ENCODE results near the gene SEMA3E.

Gene SEMA3E

DNA sequence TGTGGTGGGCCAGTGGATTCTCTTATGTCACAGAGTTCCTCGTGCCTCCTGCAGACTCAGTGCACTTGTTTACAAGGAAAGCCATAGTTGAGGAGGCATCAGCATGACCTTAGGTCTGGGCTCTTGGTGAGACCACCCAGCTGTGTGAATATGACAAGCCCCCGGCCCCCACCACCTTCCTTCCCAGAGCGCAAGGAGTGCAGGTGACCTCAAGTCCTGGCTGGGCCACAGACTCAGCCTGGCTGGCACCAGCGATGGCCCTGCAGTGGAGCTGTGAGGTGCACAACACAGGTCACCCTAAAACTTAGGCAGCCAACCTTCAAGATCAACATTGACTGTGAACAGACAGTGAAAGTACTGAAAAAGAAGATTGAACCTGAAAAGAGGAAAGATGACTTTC is 14.2 kb upstream of the SEMA3E start:
- no peak overlapping the region for H3K4me3 ChIP-seq (ENCODE audit: low read depth, low read length)
- TF ChIP-seq, protein P1, sequence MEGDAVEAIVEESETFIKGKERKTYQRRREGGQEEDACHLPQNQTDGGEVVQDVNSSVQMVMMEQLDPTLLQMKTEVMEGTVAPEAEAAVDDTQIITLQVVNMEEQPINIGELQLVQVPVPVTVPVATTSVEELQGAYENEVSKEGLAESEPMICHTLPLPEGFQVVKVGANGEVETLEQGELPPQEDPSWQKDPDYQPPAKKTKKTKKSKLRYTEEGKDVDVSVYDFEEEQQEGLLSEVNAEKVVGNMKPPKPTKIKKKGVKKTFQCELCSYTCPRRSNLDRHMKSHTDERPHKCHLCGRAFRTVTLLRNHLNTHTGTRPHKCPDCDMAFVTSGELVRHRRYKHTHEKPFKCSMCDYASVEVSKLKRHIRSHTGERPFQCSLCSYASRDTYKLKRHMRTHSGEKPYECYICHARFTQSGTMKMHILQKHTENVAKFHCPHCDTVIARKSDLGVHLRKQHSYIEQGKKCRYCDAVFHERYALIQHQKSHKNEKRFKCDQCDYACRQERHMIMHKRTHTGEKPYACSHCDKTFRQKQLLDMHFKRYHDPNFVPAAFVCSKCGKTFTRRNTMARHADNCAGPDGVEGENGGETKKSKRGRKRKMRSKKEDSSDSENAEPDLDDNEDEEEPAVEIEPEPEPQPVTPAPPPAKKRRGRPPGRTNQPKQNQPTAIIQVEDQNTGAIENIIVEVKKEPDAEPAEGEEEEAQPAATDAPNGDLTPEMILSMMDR (conservative IDR thresholded peaks at IDR 0.05; ENCODE audit: low read depth, low read length), result no peak
- DNase-seq (ENCODE audit: low read depth), result no peak

DNA sequence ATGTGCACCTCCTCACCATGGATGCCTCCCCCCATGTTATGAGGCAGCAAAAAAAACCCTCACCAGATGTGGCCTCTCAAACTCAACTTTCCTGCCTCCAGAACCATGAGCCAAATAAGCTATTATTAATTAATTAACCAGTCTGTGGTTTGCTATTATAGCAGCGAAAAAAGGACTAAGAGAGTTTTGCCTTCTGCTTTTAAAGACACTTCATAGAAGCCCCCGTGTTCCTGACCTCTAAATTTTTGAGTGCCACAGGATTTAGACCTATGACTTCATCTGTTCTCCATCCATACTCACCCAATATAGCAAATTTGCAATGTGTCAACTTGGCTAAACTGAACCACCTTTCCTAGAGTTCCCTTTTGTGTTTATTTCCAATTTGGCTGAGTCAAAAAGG is 9.2 kb upstream of the SEMA3E start:
- no peak for DNase-seq (ENCODE audit: low read depth)
- H3K4me3 ChIP-seq (ENCODE audit: low read depth, low read length), result no peak overlapping the region
- TF ChIP-seq, protein P1 (conservative IDR thresholded peaks at IDR 0.05; ENCODE audit: low read depth, low read length), result no peak

DNA sequence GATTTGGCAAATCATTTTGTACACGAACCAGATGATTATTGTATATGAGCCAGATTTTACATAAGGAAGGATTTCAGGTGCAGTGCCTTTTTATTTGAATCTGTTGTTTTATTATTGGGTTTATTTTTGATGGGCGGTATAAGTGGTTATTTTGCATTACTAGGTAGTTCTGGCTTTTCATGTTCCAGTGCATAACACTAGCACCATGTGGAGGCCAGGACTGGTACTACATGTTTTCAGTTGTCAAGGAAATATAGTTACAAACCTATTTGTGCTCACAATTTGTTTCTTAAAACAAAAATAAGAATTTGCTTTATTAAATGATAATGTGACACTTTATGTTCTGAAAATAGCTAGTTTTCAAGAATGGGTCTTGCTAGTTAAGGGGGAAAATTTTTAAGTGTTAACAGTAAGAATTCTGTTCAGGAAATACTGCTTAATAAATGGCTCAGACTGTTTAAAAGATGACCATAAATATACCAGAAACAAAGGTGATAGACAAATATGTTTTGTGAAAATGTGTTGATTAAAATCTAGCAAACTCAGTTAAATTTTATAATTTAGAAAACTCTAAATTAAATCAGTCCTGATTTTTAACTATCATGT is 7.1 kb upstream of the SEMA3E start:
- no peak overlapping the region for H3K4me3 ChIP-seq (ENCODE audit: low read depth, low read length)
- TF ChIP-seq, protein P1 (conservative IDR thresholded peaks at IDR 0.05; ENCODE audit: low read depth, low read length), result peak; percentile 89
- DNase-seq (ENCODE audit: low read depth), result peak; percentile 81

DNA sequence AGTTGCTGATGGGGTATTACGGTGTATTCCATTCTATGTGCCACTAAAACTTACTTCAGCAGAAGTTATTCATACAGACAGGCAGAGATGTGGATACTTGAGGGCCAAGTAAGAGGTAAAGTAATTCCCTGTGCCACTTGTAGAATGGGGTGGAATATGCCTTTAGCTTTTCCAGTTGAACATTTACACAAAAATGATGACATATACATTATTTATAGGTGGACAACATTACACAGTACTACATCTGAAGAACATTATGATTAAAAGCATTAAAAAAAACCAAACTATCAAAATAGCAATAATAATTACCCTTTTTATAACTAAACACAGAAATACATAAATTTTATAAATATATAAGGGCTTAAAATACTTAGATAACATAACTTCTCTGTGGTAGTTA is 3.5 kb upstream of the SEMA3E start:
- TF ChIP-seq, protein P1 (conservative IDR thresholded peaks at IDR 0.05; ENCODE audit: low read depth, low read length), result no peak
- no peak for DNase-seq (ENCODE audit: low read depth)
- no peak overlapping the region for H3K4me3 ChIP-seq (ENCODE audit: low read depth, low read length)

DNA sequence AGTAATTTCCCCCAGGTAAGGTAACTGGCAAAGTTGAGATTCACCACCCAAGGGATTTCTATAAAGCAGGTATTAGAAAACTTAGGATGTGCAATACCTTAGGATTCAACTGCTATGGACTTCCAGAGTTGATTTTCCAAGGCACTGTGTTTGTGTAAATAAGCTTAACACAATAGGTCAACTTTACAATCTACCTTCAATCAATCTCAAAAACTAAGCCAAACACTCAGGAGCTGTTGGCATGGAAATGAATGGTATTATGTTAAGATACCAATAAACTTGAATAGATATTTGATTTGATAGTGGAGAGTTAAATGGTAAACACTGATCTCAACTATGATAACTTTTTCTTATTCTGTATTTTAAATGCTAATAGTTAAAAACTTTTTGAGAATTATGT is 762 bp upstream of the SEMA3E start:
- H3K4me3 ChIP-seq (ENCODE audit: low read depth, low read length), result no peak overlapping the region
- DNase-seq (ENCODE audit: low read depth), result no peak
- TF ChIP-seq, protein P1 (conservative IDR thresholded peaks at IDR 0.05; ENCODE audit: low read depth, low read length), result no peak

DNA sequence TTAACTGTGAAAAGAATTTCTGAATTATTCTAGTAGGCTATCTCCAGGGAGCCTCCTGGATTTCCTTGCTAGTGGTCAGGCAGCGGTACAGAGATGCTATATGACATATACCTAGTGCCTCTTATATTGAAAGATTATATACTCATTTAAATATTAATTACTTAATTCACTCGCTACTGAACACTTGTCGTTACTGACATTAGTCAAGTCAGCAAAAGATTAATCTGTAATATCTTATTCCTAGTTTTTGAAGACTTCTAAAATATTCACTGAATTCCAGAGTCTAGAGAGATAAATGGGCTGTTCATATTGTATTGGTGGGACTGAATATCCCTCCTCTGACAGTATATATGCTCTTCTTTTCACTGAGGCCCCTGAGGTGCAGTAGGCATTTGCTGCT is 2.9 kb downstream of the SEMA3E start:
- DNase-seq (ENCODE audit: low read depth), result no peak
- TF ChIP-seq, protein P1 (conservative IDR thresholded peaks at IDR 0.05; ENCODE audit: low read depth, low read length), result no peak

DNA sequence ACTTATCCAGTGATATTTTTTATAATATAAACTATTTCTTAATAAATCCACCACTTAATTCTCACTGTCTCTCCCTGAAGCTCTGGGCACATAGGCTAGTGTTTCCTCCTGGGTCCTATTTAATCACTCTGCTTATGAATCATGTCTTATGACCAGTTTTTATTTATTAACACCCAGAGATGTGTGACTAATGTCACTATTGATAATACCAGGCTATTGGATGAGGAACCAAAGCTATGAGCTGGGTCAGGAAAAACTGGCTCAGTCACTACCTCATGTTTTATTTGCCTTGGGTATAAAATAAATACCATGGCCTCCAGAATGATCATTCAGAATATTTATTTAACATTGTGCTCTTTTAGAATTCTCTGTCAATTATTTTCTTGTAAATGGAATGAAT is 5.2 kb downstream of the SEMA3E start:
- TF ChIP-seq, protein P1 (conservative IDR thresholded peaks at IDR 0.05; ENCODE audit: low read depth, low read length), result no peak
- H3K4me3 ChIP-seq (ENCODE audit: low read depth, low read length), result no peak overlapping the region
- no peak for DNase-seq (ENCODE audit: low read depth)

More for the DNA sequence above, 2.9 kb downstream of the SEMA3E start:
- H3K4me3 ChIP-seq (ENCODE audit: low read depth, low read length), result no peak overlapping the region

Measured in choroid plexus epithelial cell (primary cell).